DMS53 (cell line): ENCODE results near the gene DMTF1.
"Not testable (repeated sequence)": the region's sequence is repeated elsewhere in the genome, so short reads cannot be mapped to it uniquely, and the experiment has no call there.

ENCODE experiments used
- DNase-seq: peaks from one replicate; lab custom pipeline; 2025; lab: John Stamatoyannopoulos, UW

DMTF1 gene

GRCh38 chr7:87152112-87152896 is at the start of gene DMTF1:
DMTF1 (plus strand) TSS chr7:87152453; CDS start chr7:87164942, 12,489 bp downstream.
- peak; percentile 100 for DNase-seq

- DNase-seq: peak; percentile 32
Measured at GRCh38 chr7:87105401-87105800, 46.9 kb upstream of the DMTF1 start.

GRCh38 chr7:87106974-87107612 is 45.2 kb upstream of the DMTF1 start:
- no peak for DNase-seq

- no peak for DNase-seq
Measured at GRCh38 chr7:87107949-87108776, 44.1 kb upstream of the DMTF1 start.

GRCh38 chr7:87110778-87111177 is 41.5 kb upstream of the DMTF1 start:
- peak; percentile 85 for DNase-seq

GRCh38 chr7:87111877-87112276 is 40.4 kb upstream of the DMTF1 start:
- no peak for DNase-seq

- DNase-seq: no peak
Measured at GRCh38 chr7:87113077-87113476, 39.2 kb upstream of the DMTF1 start.

- not testable (repeated sequence) for DNase-seq
Measured at GRCh38 chr7:87113904-87114303, 38.3 kb upstream of the DMTF1 start.

- DNase-seq: not testable (repeated sequence)
Measured at GRCh38 chr7:87115772-87116171, 36.5 kb upstream of the DMTF1 start.

- no peak for DNase-seq
Measured at GRCh38 chr7:87116315-87116714, 35.9 kb upstream of the DMTF1 start.

- DNase-seq: no peak
Measured at GRCh38 chr7:87119581-87119980, 32.7 kb upstream of the DMTF1 start.

GRCh38 chr7:87123105-87123504 is 29.1 kb upstream of the DMTF1 start:
- no peak for DNase-seq

- DNase-seq: no peak
Measured at GRCh38 chr7:87127019-87127418, 25.2 kb upstream of the DMTF1 start.

GRCh38 chr7:87128861-87129267 is 23.4 kb upstream of the DMTF1 start:
- no peak for DNase-seq

GRCh38 chr7:87129332-87129731 is 22.9 kb upstream of the DMTF1 start:
- no peak for DNase-seq

GRCh38 chr7:87129848-87130247 is 22.4 kb upstream of the DMTF1 start:
- no peak for DNase-seq

- no peak for DNase-seq
Measured at GRCh38 chr7:87131771-87132170, 20.5 kb upstream of the DMTF1 start.

GRCh38 chr7:87137271-87137670 is 15.0 kb upstream of the DMTF1 start:
- no peak for DNase-seq

GRCh38 chr7:87139514-87139913 is 12.7 kb upstream of the DMTF1 start:
- no peak for DNase-seq

- no peak for DNase-seq
Measured at GRCh38 chr7:87140271-87140748, 11.9 kb upstream of the DMTF1 start.

GRCh38 chr7:87144173-87144657 is 8.0 kb upstream of the DMTF1 start:
- DNase-seq: peak; percentile 29

- no peak for DNase-seq
Measured at GRCh38 chr7:87146740-87147386, 5.4 kb upstream of the DMTF1 start.
